B cell (primary cell): ENCODE results near the gene FBLN2. TPM values are rescaled to one million over a fixed set of nuclear protein-coding genes. Genes with fewer than 3 reads are reported as not detected.

ENCODE experiments used
- ATAC-seq: fragments of 200-7000 bp; cut with Tn5 transposase; one replicate; pipeline ENCODE4 v1.10.0; 2021; ENCODE audit warnings: low read depth, mild to moderate bottlenecking, moderate number of reproducible peaks, moderate library complexity
- CTCF ChIA-PET: fragments of 350-600 bp; sonication (Branson Sonifier 250); formaldehyde crosslinking; loops from one replicate; lab custom pipeline; 2021; ENCODE audit warnings: antibody characterized with exemption, inconsistent platforms; lab: Charles Lee
- POLR2A ChIA-PET: fragments of 350-600 bp; sonication (Branson Sonifier 250); formaldehyde crosslinking; loops from one replicate; lab custom pipeline; 2021; ENCODE audit warnings: antibody characterized with exemption; lab: Charles Lee
- DNase-seq: peaks from one replicate; pipeline ENCODE4 v3.0.0; 2013
- H2AFZ ChIP-seq: 2 replicates; pipeline ENCODE4 v1.6.1; 2012; ENCODE audit warnings: mild to moderate bottlenecking, low read depth, low read length; ENCODE audit not compliant: insufficient read depth, poor library complexity, severe bottlenecking
- H3K27ac ChIP-seq, 2 donors: 1 replicate in 1 of 2; 2 replicates in 1 of 2; pipeline ENCODE4 v1.5.1; 2012 to 2013; ENCODE audit warnings: low read length in 2 of 2, mild to moderate bottlenecking in 2 of 2, moderate library complexity in 1 of 2
- H3K27me3 ChIP-seq, 4 experiments: fragments of 200-600 bp in 1 of 4; sonication (generic) in 1 of 4; replicated peaks in 1 of 4; 1 replicate in 2 of 4; 2 replicates in 2 of 4; pipeline versions ENCODE4 v1.6.1 to v1.7.0; 2013 to 2016; ENCODE audit warnings: low read length in 3 of 4, mild to moderate bottlenecking in 2 of 4, mixed read lengths in 1 of 4, moderate library complexity in 1 of 4; ENCODE audit not compliant: insufficient read depth in 4 of 4, control insufficient read depth in 3 of 4; ENCODE audit errors: control extremely low read depth in 1 of 4
- H3K36me3 ChIP-seq, 2 experiments: replicated peaks in 1 of 2; 1 replicate in 1 of 2; 2 replicates in 1 of 2; pipeline versions ENCODE4 v1.6.1 to v1.7.1; 2013; ENCODE audit warnings: low read length in 1 of 2; ENCODE audit not compliant: insufficient read depth in 2 of 2, control insufficient read depth in 1 of 2; ENCODE audit errors: control extremely low read depth in 1 of 2, extremely low read depth in 1 of 2
- H3K4me1 ChIP-seq, 2 donors: fragments of 200-600 bp in 1 of 2; sonication (generic) in 1 of 2; 1 replicate in 1 of 2; 2 replicates in 1 of 2; pipeline versions ENCODE4 v1.5.1 to v1.6.1; 2013 to 2017; ENCODE audit warnings: low read length in 2 of 2; ENCODE audit not compliant: control insufficient read depth in 2 of 2, insufficient read depth in 2 of 2
- H3K4me2 ChIP-seq: replicated peaks from 2 replicates; pipeline ENCODE3; 2012; ENCODE audit warnings: mild to moderate bottlenecking, low read depth, low read length; ENCODE audit not compliant: poor library complexity, severe bottlenecking
- H3K4me3 ChIP-seq, 5 experiments: fragments of 200-600 bp in 1 of 5; sonication (generic) in 1 of 5; 1 replicate in 3 of 5; 2 replicates in 2 of 5; pipeline versions ENCODE4 v1.5.1 to v1.7.0; 2011 to 2016; ENCODE audit warnings: low read length in 4 of 5, mild to moderate bottlenecking in 4 of 5, low read depth in 2 of 5, control low read depth in 1 of 5, moderate library complexity in 1 of 5; ENCODE audit not compliant: insufficient read depth in 1 of 5; ENCODE audit errors: control extremely low read depth in 1 of 5, extremely low read depth in 1 of 5
- H3K79me2 ChIP-seq: fragments of 200-600 bp; sonication (generic); one replicate; pipeline ENCODE4 v1.6.0; 2016; ENCODE audit warnings: low read length; ENCODE audit not compliant: control insufficient read depth, insufficient read depth
- H3K9ac ChIP-seq: fragments of 200-600 bp; sonication (generic); 2 replicates; pipeline ENCODE4 v1.6.1; 2017; ENCODE audit warnings: mild to moderate bottlenecking, low read length, moderate library complexity
- H3K9me3 ChIP-seq, 3 donors: one replicate each; pipeline versions ENCODE4 v1.6.1 to v1.7.1; 2013; ENCODE audit warnings: low read length in 2 of 3; ENCODE audit not compliant: control insufficient read depth in 2 of 3, insufficient read depth in 1 of 3; ENCODE audit errors: control extremely low read depth in 1 of 3
- H4K20me1 ChIP-seq: 2 replicates; pipeline ENCODE4 v1.6.0; 2012; ENCODE audit warnings: mild to moderate bottlenecking, low read length; ENCODE audit not compliant: insufficient read depth, control insufficient read depth, poor library complexity, severe bottlenecking
- H3K27ac Mint-ChIP-seq: one replicate; pipeline ENCODE4 v1.8.0; 2021; ENCODE audit warnings: mixed read lengths
- H3K27me3 Mint-ChIP-seq: one replicate; pipeline ENCODE4 v1.8.0; 2021; ENCODE audit warnings: mixed read lengths
- H3K4me1 Mint-ChIP-seq: one replicate; pipeline ENCODE4 v1.8.0; 2021; ENCODE audit warnings: mixed read lengths
- H3K4me3 Mint-ChIP-seq: one replicate; pipeline ENCODE4 v1.8.0; 2021; ENCODE audit warnings: mixed read lengths
- H3K9me3 Mint-ChIP-seq: one replicate; pipeline ENCODE4 v1.8.0; 2022; ENCODE audit warnings: mixed read lengths; ENCODE audit not compliant: insufficient read depth
- CTCF ChIP-seq: fragments of 200-600 bp; IDR thresholded peaks from one replicate; pipeline ENCODE4 v1.8.0; 2022; ENCODE audit warnings: antibody characterized with exemption, mild to moderate bottlenecking
- EZH2 ChIP-seq: IDR thresholded peaks from 2 replicates; pipeline ENCODE4 v1.6.1; 2012; ENCODE audit warnings: borderline replicate concordance, low read depth, mild to moderate bottlenecking, moderate library complexity, low read length; ENCODE audit not compliant: insufficient read depth, poor library complexity, severe bottlenecking
- WGBS: methylation state at CpG from one replicate; pipeline ENCODE4 v1.1.5; 2013; ENCODE audit warnings: missing lambda C conversion rate; ENCODE audit not compliant: insufficient coverage; 5-methylcytosine and 5-hydroxymethylcytosine counted together
- intact Hi-C: fragments of 100-400 bp; cut with micrococcal nuclease; formaldehyde crosslinking; loops from one replicate; pipeline ENCODE4 v1.10.0; 2022
- polyA plus RNA-seq: library from polyadenylated mRNA; depleted of rRNA; stranded (reverse); fragments of >200 nt; gene quantifications from 2 replicates; pipeline ENCODE4 v1.2.3, GENCODE V29; 2012
- total RNA-seq, 2 donors: library from RNA; stranded (reverse); fragments of 120-200 nt in 1 of 2; gene quantifications; 1 replicate in 1 of 2; 2 replicates in 1 of 2; pipeline versions ENCODE4 v1.2.3 to v1.2.4, GENCODE V29; 2013 to 2022

FBLN2 gene
- total and polyA plus RNA-seq, 2 donors (not counting 1 experiment from before 2014, with no cell fraction given), result 3.6 to 8.2 TPM

- no peaks in the 10 kb centered on the region for H3K9me3 ChIP-seq
- no peaks in the 10 kb centered on the region for H3K4me1 ChIP-seq
- DNase-seq (no peak), ATAC-seq (no peak)
- H3K4me1 Mint-ChIP-seq, result no peaks in the 10 kb centered on the region
- no peaks in the 10 kb centered on the region for H3K79me2 ChIP-seq
- H3K4me2 ChIP-seq, result no peak overlapping the region
- H2AFZ ChIP-seq, result no peak overlapping the region
- intact Hi-C loops, result no loop called here
- no peak overlapping the region for H3K4me3 ChIP-seq
- no peaks in the 10 kb centered on the region for H3K36me3 ChIP-seq
- no peak overlapping the region for H3K27ac ChIP-seq
- no peaks in the 10 kb centered on the region for H3K9me3 Mint-ChIP-seq
- H3K4me3 Mint-ChIP-seq, result no peak overlapping the region
- ChIA-PET CTCF (no interaction called here), POLR2A (no interaction called here)
- TF ChIP-seq EZH2 (no peak), CTCF (no peak)
- no peaks in the 10 kb centered on the region for H4K20me1 ChIP-seq
- no peak overlapping the region for H3K27ac Mint-ChIP-seq
- 92% methylated on average over 10 of the region's 12 CpGs for WGBS
- peaks cover 21% of the 10 kb centered on the region for H3K27me3 Mint-ChIP-seq
- peaks cover 0 to 3% (median 0%) of the 10 kb centered on the region in 4 experiments for H3K27me3 ChIP-seq
- no peak overlapping the region for H3K9ac ChIP-seq
Observed at GRCh38 chr3:13530241-13531009, 18.5 kb upstream of the FBLN2 start.

GRCh38 chr3:13532085-13532484 lies 16.8 kb upstream of the FBLN2 start:
- Histone ChIP-seq H3K4me3 (no peak overlapping the region), H3K36me3 (no peaks in the 10 kb centered on the region), H3K27ac (no peak overlapping the region), H4K20me1 (no peaks in the 10 kb centered on the region), H3K9me3 (peaks cover 0 to 7% (median 0%) of the 10 kb centered on the region in 3 donors), H3K4me1 (peaks cover 0 to 3% of the 10 kb centered on the region in 2 donors), H3K4me2 (no peak overlapping the region), H2AFZ (no peak overlapping the region), H3K79me2 (no peaks in the 10 kb centered on the region), H3K9ac (no peak overlapping the region), H3K27me3 (peaks cover 0 to 13% (median 0%) of the 10 kb centered on the region in 4 experiments)
- ChIA-PET POLR2A (no interaction called here), CTCF (interaction anchor here (1.0 kb wide), 1 partner anchor 8 kb away, joined by 3 read pairs; no protein-coding TSS in a partner anchor)
- H3K4me3 Mint-ChIP-seq, result no peak overlapping the region
- H3K27me3 Mint-ChIP-seq, result peaks cover 34% of the 10 kb centered on the region
- TF ChIP-seq EZH2, result no peak
- TF ChIP-seq CTCF, result no peak
- WGBS, result 88% methylated on average over 5 of the region's 9 CpGs
- DNase-seq (no peak), ATAC-seq (no peak)
- no peak overlapping the region for H3K27ac Mint-ChIP-seq
- intact Hi-C loops, result no loop called here
- H3K9me3 Mint-ChIP-seq, result no peaks in the 10 kb centered on the region
- H3K4me1 Mint-ChIP-seq, result no peaks in the 10 kb centered on the region
